ENCODE results near the gene CD96. TPM values are rescaled to one million over a fixed set of nuclear protein-coding genes. Genes with fewer than 3 reads are reported as not detected.

The CD96 gene
- not detected in 2 replicates for total RNA-seq

GRCh38 chr3:111541911-111542483, at the start of gene CD96:
Gene CD96, plus strand, starts transcription at chr3:111542197. Its CDS starts 52 bp downstream, at chr3:111542249.

GRCh38 chr3:111595232-111595631, 53.2 kb downstream of the CD96 start, which contains the start of gene ZBED2:
Gene ZBED2, minus strand, starts transcription at chr3:111595346. Its CDS starts 1,145 bp downstream, at chr3:111594201.

Other genes with a start within 250 kb of the CD96 start
- gene ZBED2, start 53.1 kb downstream of the CD96 start, total RNA-seq: 8.3 and 11.8 TPM in 2 replicates
- 3.0 and 21.7 TPM in 2 replicates for gene PLCXD2, start 132.5 kb downstream of the CD96 start, total RNA-seq